ENCODE measurements around the gene TENM4.

DNA sequence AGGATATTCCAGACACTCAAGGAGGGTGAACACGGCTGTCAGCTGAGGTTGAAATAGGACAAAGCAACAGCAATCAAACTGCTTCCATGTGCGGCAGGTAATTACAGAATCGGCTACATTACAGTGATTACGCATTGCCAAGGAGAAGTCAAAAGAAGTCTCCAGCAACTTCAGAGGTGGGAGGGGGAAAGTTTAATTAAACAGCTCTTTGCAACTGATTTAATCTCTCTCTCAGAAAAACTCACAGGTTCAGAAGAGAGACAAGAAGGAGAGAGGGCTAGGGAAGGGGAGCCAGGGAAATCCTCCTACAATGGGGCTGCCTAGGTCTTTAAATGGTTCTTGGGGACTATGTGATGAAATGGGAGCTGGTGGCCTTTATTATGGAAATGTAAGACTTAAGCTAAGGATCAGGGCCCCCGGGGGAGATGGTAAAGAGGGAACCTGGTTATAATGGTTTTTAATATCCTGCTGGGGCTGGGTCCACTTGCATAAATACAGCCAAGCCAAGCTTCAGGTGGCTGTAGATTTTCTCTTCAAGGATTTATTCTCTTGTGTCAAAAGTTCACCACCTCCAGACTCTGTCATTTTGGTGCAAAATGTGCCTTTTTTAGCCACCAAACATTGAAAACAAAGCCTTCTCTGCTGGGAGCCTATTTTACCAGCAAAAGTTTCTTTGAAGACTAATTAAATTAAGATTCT is 511.5 kb downstream of the TENM4 start:
- no peak for TF ChIP-seq POLR2A (IDR thresholded peaks at IDR 0.05)
- TF ChIP-seq, protein P1, sequence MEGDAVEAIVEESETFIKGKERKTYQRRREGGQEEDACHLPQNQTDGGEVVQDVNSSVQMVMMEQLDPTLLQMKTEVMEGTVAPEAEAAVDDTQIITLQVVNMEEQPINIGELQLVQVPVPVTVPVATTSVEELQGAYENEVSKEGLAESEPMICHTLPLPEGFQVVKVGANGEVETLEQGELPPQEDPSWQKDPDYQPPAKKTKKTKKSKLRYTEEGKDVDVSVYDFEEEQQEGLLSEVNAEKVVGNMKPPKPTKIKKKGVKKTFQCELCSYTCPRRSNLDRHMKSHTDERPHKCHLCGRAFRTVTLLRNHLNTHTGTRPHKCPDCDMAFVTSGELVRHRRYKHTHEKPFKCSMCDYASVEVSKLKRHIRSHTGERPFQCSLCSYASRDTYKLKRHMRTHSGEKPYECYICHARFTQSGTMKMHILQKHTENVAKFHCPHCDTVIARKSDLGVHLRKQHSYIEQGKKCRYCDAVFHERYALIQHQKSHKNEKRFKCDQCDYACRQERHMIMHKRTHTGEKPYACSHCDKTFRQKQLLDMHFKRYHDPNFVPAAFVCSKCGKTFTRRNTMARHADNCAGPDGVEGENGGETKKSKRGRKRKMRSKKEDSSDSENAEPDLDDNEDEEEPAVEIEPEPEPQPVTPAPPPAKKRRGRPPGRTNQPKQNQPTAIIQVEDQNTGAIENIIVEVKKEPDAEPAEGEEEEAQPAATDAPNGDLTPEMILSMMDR (IDR thresholded peaks at IDR 0.05): no peak
